Kidney epithelial cell (primary cell): ENCODE results near the gene NIPA2. TPM values are rescaled to one million over a fixed set of nuclear protein-coding genes. Genes with fewer than 3 reads are reported as not detected.

ENCODE experiments used
- DNase-seq: peaks from one replicate; pipeline ENCODE4 v3.0.0-alpha.2; 2010; ENCODE audit warnings: low read depth
- H3K27me3 ChIP-seq: 2 replicates; pipeline ENCODE4 v1.6.0; 2011; ENCODE audit warnings: low read length; ENCODE audit not compliant: control insufficient read depth, insufficient read depth
- H3K36me3 ChIP-seq: 2 replicates; pipeline ENCODE4 v1.5.1; 2011; ENCODE audit warnings: low read length; ENCODE audit not compliant: control insufficient read depth, insufficient read depth
- H3K4me3 ChIP-seq: 2 replicates; pipeline ENCODE4 v1.5.1; 2011; ENCODE audit warnings: low read depth, mild to moderate bottlenecking, control low read depth, low read length
- CTCF ChIP-seq: IDR thresholded peaks from 2 replicates; pipeline ENCODE4 v1.5.1; 2011; ENCODE audit warnings: mild to moderate bottlenecking, moderate library complexity, low read length, control low read depth, inconsistent platforms; ENCODE audit not compliant: insufficient read depth, poor library complexity, severe bottlenecking
- total RNA-seq: library from RNA; depleted of rRNA; stranded (reverse); fragments of >200 nt; gene quantifications from 2 replicates; pipeline ENCODE4 v1.2.3, GENCODE V29; 2015

The NIPA2 gene
- total RNA-seq, 1 donor from 2014 or later: 116 TPM

GRCh38 chr15:22885120-22885519, 46.7 kb downstream of the NIPA2 start:
- H3K36me3 ChIP-seq: no peaks in the 10 kb centered on the region
- no peak overlapping the region for H3K4me3 ChIP-seq
- H3K27me3 ChIP-seq: no peaks in the 10 kb centered on the region
- no peak for TF ChIP-seq CTCF
- DNase-seq: no peak

DNA sequence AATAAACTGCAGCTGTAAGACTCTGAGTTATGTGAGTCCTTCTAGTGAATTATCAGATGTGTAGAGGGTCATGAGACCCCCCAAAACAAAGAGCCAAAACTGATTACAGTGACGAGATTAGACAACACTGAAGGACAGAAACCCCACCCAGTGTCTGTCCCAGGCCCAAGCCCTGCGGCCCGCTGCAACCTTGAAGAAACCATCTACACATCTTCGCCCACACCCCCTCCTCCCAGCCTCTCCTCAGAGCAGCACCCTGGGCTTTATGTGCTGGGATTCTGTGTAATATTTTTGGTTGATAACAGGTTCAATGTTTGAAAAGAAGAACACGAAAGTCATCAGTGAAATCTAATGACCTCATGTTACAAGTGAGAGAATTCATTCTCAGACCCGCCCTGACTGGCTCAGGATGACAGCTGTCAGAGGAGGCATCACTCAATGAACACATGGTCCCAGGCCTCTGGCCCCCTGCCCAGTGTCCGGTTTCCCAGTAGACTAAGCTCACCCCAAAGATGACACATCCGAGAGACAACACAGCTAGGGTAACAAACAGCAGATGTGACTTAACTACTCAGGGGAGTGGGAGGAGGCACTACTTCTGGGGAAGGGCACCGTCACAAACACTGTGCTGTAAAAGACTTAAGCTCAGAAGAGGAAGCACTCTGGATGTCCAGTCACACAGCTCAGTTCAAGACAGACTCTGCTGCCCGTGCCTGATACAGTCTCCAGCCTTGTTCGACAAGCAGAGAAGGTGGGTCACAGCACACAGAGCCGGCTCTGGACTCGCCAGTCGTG, 48.9 kb downstream of the NIPA2 start:
- Histone ChIP-seq H3K4me3 (no peak overlapping the region), H3K27me3 (no peaks in the 10 kb centered on the region), H3K36me3 (no peaks in the 10 kb centered on the region)
- peak; percentile 26 for DNase-seq
- no peak for TF ChIP-seq CTCF

- Histone ChIP-seq H3K4me3 (no peak overlapping the region), H3K36me3 (no peaks in the 10 kb centered on the region), H3K27me3 (no peaks in the 10 kb centered on the region)
- peak; percentile 82 for DNase-seq
- no peak for TF ChIP-seq CTCF
Observed at GRCh38 chr15:22888120-22888859, 49.8 kb downstream of the NIPA2 start.

DNA sequence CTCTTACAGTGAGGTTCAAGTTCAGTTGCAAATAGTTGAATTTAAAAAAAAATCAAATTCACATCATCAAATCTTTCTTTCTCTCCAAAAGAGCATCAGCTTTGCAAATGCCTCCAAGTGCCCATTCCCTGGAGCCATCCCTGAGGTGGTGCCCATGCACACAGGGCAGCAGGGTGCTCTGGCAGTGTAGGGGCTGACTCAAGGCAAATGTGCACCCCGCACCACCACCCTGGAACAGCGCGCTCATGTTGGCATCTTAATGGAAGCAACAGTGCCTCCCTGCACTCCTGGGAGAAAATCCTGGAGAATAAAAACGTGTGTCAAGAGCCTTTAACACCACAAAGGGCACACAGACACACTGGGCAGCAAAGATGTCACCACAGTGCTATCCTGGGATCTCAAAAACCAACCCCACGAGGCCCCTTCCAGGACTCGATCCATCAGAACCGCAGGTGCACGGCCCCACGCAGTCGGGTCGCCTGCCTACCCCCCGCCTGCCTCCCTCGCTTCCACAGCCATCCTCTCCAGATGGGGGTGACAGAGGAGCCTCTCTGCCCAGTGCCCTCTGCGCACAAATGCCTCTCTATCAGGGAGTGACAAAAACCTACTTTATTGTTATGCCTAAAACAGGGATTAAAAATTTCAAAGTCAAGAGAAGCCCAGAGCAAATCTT, 50.8 kb downstream of the NIPA2 start:
- Histone ChIP-seq H3K4me3 (no peak overlapping the region), H3K27me3 (no peaks in the 10 kb centered on the region), H3K36me3 (peaks cover 3% of the 10 kb centered on the region)
- no peak for DNase-seq
- no peak for TF ChIP-seq CTCF

GRCh38 chr15:22890296-22890695, 51.8 kb downstream of the NIPA2 start:
- no peak overlapping the region for H3K4me3 ChIP-seq
- no peak for DNase-seq
- H3K36me3 ChIP-seq: peaks cover 3% of the 10 kb centered on the region
- TF ChIP-seq CTCF: no peak
- no peaks in the 10 kb centered on the region for H3K27me3 ChIP-seq
